ENCODE measurements around the gene BAG5.
"Not testable (repeated sequence)": the region's sequence is repeated elsewhere in the genome, so short reads cannot be mapped to it uniquely, and the experiment has no call there.

Gene BAG5, protein sequence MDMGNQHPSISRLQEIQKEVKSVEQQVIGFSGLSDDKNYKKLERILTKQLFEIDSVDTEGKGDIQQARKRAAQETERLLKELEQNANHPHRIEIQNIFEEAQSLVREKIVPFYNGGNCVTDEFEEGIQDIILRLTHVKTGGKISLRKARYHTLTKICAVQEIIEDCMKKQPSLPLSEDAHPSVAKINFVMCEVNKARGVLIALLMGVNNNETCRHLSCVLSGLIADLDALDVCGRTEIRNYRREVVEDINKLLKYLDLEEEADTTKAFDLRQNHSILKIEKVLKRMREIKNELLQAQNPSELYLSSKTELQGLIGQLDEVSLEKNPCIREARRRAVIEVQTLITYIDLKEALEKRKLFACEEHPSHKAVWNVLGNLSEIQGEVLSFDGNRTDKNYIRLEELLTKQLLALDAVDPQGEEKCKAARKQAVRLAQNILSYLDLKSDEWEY

DNA sequence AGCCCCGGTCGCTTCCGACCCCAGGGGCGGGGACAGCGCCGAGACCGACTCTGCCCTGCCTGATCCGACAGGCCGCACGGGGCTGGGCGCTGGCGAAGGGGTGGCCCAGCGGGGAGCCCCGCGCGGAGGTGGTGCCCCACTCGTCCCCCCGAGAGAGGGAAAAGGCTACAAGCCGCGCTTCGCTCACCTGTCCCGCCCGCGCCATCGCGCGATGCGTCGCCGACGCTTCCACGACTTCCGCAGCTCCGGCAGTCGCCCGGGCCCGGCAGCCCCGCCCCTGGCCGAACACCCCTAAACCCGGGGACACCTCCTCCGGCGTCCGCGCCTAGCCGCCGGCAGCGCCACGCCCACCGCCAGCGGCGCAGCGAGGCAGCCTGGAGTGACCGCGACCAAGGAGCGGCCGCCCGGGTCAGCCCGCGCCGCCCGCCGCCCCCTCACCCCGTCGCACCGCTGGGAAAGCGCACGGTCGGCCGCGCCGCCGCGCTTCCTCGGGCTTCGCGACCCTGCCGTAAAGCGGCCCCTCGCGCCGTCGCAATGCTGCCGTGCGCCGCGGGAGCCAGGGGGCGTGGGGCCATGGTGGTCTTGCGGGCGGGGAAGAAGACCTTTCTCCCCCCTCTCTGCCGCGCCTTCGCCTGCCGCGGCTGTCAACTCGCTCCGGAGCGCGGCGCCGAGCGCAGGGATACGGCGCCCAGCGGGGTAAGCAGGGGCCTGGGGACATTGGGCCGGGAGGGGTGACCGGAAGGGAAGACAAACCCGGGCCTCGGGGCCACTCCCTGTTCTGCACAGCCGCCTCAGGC is at the start of gene BAG5, which contains the start of gene COA8:
TSS of gene BAG5 (minus strand) at position 229 of the 797 bp plus-strand sequence. CDS start 1,493 bp downstream, outside the sequence.
TSS of gene COA8 (plus strand) at position 532 of the 797 bp plus-strand sequence. CDS start at position 574, 42 bp downstream.
- DNase-seq: peak; percentile 98

DNA sequence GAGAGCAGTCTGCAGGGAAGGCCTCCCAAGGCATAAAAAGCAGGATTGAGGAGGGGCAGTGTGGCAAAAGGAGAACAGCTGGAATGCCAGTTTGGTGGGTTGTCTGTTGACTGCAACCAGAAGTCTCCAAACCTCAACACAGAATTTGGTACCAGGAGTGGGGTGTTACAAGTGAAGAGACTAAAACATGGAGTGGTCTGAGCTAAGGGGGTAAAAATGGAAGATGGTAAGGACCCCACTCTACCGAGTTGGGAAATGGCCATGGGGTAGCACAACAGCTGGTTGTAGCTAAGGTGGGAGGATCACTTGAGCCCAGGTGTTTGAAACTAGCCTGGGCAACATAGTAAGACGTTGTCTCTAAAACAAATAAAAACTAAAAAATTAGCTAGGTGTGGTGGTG is 48.8 kb upstream of the BAG5 start:
- no peak for DNase-seq

DNA sequence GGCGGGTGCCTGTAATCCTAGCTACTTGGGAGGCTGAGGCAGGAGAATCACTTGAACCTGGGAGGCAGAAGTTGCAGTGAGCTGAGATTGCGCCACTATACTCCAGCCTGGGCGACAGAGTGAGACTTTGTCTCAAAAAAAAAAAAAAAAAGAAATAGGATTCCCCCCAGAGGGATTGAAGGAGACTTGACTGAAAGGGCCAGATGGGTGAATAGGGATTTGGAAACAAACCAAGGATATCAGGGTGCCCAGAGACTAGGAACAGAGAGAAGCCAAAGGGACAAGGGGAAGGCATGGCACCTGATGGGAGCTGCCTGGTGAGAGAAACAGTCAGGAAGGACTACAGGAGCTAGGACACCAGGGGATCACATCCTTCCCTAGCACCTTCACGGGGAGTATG is 46.6 kb upstream of the BAG5 start:
- DNase-seq: not testable (repeated sequence)

DNA sequence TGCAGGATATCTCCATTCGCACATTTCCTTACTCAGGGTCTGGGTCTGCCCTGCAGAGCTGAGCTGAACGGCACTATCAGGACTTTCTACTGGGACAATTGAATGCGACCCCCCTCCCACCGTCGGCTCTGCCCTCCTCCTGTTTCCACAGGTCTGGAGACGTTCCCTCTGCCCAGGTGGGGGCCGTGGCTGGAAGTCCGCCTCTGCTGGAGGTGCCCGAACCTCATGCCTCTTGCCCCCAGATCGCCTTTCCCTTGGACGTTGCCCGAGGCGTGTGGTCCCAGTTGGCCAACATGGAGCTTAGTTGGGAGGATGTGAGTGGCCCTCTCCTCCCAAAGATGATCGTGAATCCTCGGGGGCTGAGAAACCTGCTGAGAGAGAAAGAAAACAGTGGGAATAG is 45.4 kb upstream of the BAG5 start:
- DNase-seq: peak; percentile 37

DNA sequence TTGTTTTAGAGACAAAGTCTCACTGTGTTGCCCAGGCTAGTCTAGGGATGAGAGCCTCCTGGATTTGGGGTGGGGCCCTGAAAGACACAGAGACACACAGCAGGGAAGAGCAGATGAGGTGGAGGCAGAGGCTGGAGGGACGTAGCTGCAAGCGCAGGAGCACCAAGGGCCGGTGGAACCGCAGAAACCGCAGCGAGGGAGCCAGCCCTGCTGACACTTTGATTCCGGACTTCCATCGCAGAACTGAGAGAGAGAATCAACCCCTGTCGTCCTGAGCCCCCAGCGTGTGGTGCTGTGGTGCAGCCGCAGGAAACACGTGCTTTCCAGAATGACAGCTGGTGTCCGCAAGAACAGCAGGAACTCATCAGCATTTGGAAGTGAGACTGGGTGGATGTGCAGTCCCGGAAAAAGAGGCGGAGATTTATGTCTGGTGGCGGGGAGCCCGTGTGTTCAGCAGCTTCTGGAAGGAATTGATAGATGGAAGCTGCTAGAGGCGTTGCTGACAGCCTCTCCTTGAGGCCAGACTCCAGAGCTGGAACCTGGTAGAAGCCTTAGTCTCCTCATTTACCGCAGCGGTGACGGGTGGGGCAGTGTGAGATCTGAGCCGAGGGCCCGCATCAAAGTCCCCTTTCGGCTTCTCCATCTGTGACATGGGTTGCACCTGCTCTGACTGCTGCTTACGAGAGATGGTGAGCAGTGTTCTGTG is 44.7 kb upstream of the BAG5 start:
- DNase-seq: peak; percentile 96

DNA sequence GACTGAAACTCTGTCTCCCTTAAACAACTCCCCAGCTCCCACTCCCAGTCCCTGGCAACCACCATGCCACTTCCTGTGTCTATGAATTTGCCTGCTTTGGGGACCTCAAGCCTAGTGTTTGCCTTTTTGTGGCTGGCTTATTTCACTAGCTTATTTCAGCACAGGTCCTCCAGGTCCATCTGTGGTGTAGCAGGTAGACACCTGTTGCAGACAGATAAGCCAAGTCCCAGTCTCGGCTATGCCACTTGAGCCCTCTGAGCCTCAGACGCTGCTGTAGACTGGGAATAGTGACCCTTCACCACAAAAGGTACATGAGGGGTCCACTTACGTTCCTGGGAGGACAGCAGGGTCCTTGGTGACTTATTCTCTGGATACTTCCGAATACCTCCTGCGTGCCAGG is 42.2 kb upstream of the BAG5 start:
- no peak for DNase-seq

DNA sequence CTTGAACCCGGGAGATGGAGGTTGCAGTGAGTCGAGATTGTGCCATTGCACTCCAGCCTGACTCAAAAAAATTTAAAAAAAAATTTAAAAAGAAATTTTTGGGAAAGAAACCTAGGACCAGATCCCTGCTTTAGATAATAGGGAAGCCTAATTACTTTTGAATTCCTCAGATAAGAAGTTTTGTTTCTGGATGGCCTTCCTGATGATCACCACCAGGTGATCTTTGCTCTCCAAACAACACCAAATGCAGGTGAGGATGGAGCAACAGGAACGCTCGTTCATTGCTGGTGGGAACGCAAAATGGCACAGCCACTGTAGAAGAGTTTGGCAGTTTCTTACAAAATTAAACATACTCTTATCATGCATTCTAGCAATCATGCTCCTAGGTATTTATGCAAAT is 38.0 kb upstream of the BAG5 start:
- no peak for DNase-seq

DNA sequence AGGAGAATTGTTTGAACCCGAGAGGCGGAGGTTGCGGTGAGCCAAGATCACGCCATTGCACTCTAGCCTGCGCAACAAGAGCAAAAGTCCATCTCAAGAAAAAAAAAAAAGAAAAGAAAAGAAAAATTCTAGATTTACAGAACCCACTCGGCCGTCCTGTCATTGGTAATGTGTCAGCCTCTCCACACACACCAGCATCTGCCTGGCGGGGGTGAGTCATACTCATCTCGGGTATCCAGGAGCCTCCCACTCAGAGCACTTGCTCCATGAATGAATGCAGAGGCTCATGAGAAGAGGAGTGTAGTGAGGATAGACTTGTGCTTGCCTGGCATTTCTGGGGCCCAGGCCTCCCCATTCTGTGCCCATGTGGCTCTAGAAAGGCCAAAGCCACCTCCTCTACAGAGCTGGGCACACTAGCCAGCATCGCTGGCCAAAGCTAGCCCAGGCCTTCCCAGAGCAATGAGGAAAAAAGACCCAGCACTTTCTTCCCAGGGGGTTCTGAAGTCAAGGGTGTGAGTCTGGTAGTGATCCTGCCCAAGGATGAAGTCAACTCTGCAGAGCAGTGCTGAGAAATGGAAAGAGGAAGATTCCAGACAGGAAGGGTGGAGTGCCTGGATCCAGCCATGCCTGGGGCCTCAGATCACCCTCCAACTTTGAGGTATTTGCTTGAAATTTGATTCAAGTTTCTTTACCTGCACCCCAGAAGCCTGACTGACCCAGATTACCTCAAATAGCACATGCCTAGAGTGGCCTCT is 35.3 kb upstream of the BAG5 start:
- peak; percentile 39 for DNase-seq

DNA sequence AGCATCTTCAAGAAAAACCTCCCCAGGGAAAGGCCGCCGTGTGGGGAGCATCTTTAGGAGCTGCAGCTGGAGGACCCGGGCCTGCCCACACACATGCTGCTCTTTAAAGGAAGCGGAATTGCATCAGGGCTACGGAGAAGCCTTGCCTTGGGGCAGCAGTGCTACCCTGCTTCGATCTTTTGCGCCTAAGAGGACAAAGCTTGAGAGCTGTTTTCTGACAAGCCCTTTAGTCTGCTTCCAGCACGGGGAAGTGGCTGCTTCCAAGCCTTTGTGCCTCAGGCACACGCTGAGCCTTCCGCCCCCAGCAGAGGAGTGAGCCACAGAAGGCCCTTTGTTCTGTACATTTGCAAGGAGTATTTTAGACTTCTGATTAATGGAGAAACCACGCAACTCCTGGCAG is 31.8 kb upstream of the BAG5 start:
- peak; percentile 91 for DNase-seq

DNA sequence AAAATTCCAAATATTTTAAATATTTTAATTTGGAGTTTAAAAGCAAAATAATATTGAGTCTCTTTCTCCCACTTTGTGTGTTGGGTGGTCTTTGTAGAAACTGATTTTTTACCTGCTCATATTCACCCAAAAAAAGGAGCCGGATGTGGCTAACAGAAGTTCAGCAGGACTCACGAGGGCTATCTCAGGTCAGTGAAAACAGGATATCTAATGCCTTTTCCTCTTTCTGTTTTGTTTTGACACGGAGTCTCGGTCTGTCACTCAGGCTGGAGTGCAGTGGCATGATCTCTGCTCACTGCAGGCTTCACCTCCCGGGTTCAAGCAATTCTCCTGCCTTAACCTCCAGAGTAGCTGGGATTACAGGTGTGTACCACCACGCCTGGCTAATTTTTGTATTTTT is 31.1 kb upstream of the BAG5 start:
- no peak for DNase-seq

DNA sequence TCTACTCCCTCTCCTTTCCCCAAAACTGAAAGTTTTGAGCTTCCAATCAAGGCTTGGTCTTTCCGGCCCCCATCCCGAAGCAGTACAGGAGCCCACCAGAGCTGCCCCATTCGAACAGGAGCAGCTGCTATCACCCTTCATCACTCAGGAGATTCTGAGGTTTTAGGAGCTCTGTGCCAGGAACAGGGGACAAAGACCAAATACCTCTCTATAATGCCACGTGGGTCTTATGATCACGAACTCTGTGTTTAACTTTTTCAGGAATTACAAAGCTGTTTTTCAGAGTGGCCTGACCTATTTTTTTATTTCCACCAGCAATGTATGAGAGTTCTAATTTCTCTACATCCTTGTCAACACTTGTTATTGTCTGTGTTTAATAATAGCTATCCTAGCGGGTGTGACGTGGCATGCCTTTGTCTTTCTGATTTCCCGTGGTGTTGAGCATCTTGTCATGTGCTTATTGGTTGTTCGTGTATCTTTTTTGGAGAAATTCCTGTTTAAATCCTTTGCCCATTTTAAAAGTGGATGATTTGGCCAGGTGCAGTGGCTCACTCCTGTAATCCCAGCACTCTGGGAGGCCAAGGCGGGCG is 22.0 kb upstream of the BAG5 start:
- DNase-seq: no peak

DNA sequence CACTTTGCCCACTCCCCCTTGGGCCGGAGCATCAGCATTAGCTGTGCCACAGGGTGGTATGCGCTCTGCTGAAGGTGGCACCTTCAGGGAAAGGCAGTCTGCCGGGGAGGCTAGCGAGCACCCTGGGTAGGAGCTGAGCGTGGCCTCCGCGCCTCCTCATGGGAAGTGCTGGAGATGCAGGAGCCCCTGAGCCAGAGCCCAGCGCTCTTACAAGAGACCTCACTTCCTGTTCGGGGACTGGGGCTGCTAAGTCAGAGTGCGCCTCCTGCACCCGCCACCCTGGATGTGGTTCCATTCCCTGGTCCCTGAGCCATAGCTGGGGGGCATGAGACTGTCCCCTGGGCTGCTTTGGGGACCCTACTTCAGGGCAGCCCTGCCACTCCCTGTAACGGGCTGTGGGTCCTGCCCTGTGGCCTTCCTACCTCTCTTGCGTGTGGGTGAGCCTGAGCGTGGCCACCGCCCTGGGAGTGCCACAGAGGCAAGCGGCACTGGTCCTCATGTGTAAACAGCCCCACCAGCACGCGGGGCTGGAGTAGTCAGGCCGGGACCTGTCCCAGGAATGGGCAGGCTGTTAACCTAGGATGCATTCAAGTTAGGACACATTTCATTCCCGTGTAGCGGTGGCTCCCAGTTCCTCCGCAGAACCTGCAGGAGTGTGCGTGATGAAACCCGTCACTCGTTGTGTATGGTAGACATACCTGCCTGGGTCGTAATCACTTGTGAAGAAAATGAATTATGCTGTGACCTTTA is 19.7 kb upstream of the BAG5 start:
- no peak for DNase-seq

DNA sequence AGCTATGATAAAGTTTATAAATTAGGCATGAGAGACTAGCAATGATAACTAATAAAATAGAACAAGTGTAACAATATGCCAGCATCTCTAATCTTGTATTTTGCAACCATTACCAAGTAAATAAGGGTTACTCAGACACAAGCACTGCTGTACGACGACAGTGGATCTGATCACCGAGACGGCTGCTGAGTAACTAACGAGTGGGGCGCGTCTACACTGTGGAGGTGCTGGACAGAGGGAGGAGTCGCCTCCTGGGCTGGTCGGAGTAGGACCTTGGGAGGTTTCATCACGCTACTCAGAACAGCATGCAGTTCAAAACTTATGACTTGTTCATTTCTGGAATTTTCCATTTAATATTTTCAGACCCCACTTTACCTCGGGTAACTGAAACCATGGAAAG is 18.7 kb upstream of the BAG5 start:
- DNase-seq: no peak

DNA sequence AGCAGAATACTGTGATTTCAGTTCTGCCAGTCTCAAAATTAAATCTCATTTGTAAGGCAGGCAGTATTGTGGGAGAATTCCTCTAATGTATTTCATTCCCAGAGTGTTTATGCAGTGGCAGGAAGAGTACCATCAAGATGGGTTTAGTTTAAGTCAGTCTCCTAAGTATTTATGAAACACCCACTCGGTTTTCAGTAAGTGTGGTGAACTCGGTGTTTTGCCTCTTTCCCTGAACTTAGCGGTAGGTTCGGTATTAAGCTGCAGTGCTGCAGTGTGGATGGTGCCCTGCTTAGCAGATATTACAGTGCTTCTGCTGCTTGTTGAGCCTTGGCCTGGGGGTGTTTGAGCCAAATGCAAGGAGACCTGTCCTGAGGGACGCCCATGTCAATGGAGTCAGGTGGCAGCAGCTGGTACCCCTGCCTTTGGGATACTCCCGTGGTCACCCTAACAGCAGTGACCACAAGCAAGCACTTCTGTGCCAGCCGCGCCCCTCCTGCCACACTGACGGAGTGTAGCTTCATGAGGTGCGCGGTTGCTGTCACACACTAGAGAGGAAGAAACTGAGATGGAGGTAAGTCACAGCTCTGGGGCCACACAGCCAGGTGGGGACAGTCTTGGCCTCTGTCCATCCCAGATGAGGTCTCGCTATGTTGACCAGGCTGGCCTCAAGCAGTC is 16.1 kb upstream of the BAG5 start:
- DNase-seq: no peak

DNA sequence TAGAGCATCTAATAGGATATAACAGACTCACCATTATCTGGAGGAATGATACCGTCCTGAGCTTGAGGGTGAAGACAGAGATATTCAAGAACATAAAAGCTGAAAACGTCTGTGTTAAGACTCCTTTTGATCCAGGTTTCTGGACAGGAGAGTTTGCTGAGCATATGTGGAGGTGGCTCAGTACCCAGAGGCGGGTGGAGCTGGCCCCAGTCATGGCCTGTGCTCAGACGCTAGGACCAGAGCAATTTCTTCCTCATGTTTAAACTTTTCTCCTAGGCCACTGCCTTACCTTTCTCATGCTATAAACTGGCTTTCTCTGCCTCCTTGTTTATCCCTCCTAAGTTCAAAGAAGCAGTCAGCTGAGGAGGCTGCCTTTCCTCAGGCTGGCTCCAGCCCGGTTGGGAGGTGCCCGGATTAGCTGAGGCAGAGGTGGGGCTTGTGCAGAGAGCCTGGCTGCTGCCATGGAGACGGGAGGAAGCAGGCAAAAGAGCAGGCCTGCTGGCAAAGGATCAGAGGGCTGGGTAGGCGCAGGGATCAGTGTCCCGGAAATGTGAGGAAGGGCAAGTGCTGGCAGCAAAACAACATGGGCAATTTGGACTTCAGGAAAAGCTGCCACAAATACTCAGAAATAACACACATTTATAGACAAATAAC is 14.0 kb upstream of the BAG5 start:
- DNase-seq: peak; percentile 75

DNA sequence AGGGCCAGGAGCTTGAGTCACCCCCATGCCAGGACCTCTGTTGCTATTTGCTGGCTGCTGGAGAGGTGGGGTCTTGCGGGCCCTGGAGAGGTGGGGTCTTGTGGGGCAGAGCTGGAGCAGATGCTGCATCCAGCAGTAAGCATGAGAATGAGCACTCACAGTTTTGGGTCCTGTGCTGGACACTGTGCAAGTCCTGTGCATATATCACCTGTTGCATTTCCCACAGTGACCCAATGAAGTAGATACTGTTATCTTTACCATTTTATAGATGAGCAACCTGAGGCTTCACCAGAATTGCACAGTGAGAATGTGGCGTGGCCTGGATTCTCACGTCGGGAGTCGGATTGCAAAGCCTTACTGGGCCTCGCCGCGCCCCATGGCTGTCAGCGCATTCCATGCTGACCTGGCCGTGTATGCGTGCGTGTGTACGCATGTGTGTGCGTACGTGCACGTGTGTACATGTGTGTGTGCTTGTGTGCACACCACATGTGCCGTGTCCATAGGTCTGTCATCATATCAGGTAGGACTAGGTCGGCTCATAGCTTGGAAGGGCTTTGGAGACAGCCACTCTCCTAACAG is 12.3 kb upstream of the BAG5 start:
- no peak for DNase-seq

DNA sequence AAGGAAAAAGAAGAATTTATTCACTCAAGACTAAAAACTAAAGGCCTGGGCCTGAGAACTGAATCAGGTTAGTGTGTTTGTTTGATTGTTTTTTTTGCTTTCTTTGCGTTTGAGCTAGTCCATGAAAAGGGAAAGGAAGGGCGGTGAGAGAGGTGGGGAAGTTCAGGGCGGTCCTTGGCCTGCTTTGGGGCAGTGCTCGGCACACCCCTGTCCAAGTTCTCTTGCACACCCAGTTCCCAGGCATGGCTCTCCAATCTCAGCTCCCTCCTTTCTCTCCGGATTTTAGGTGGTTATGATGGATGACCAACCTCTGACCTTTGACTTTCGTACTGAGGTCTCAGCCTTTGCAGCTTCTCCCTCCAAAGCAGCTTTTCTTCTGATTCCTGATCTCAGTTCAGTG is 11.6 kb upstream of the BAG5 start:
- DNase-seq: no peak

DNA sequence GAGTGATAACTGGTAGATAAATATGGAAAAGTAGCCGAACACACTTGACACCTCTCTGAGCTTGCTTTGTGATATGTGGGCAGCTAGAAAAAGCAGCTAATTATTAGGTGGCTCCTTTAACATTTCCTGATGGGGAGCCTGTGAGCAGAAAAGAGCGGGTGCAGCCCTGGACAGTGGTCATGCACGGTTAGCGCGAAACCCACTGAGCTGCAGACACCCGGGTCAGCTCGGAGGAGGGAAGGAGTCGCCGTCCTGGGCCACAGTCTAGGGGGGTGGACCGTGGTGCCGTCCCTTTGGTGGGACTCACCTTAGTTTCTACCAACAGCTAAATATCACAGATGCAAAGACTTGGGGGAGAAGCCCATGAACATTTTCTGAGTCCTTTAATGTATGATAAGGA is 7.0 kb upstream of the BAG5 start:
- peak; percentile 87 for DNase-seq

DNA sequence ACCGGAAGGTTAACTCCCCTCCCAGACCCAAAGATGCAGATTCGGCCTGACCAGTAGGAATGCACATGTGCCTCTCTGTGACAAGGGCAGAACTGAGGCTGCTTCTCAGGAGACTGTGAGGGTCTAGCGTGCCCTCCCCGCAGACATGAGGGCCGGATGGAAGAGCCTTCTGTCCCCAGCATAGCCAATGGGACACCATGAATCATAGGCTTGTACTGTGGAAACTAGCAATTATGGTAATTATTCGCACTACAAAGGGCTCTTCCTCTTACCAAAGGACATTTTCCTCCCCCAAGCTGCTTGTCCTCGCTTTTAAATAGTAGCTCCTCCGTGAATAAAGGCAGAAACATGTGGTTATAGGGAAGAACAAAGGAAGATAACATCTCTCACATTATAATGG is 6.5 kb upstream of the BAG5 start:
- DNase-seq: peak; percentile 98

All from NCI-H69 (cell line).